Mesodermal cell (in vitro differentiated cells): ENCODE results near the gene LSM3.

Experiments
- H3K27ac ChIP-seq: 2 replicates; pipeline ENCODE4 v1.7.0; 2013; ENCODE audit warnings: mild to moderate bottlenecking, low read depth, low read length, moderate library complexity; ENCODE audit not compliant: severe bottlenecking
- H3K36me3 ChIP-seq: 2 replicates; pipeline ENCODE4 v1.7.1; 2013; ENCODE audit warnings: mild to moderate bottlenecking, low read length, moderate library complexity; ENCODE audit not compliant: control insufficient read depth, insufficient read depth
- H3K4me1 ChIP-seq: one replicate; pipeline ENCODE4 v1.7.1; 2013; ENCODE audit warnings: mild to moderate bottlenecking, low read length; ENCODE audit not compliant: insufficient read depth, control insufficient read depth, poor library complexity, severe bottlenecking
- H3K4me3 ChIP-seq: 2 replicates; pipeline ENCODE4 v1.7.0; 2013; ENCODE audit warnings: low read length, control low read depth, mild to moderate bottlenecking; ENCODE audit not compliant: insufficient read depth, poor library complexity, severe bottlenecking; ENCODE audit errors: extremely low read depth
- H3K9me3 ChIP-seq: 2 replicates; pipeline ENCODE4 v1.7.1; 2013; ENCODE audit warnings: mild to moderate bottlenecking, low read length, moderate library complexity; ENCODE audit not compliant: control insufficient read depth
- WGBS, 2 experiments: methylation state at CpG; one replicate each; pipeline ENCODE4 v1.1.5; 2013; ENCODE audit warnings: missing lambda C conversion rate in 2 of 2; ENCODE audit not compliant: insufficient coverage in 2 of 2; 5-methylcytosine and 5-hydroxymethylcytosine counted together

The LSM3 gene

GRCh38 chr3:14158370-14158769 lies 20.2 kb upstream of the LSM3 start:
- Histone ChIP-seq H3K27ac (no peak overlapping the region), H3K36me3 (peaks cover 96% of the 10 kb centered on the region), H3K4me3 (no peak overlapping the region), H3K4me1 (no peaks in the 10 kb centered on the region), H3K9me3 (peaks cover 11% of the 10 kb centered on the region)
- 90 to 99% methylated on average over 11 to 14 of the region's 14 CpGs for WGBS, 2 experiments

- Histone ChIP-seq H3K9me3 (peaks cover 11% of the 10 kb centered on the region), H3K4me1 (no peaks in the 10 kb centered on the region), H3K36me3 (peaks cover 96% of the 10 kb centered on the region), H3K27ac (no peak overlapping the region), H3K4me3 (no peak overlapping the region)
- WGBS, 2 experiments, result 90 to 94% methylated on average over 2 to 5 of the region's 8 CpGs
Observed at GRCh38 chr3:14159426-14159825, 19.2 kb upstream of the LSM3 start.

DNA sequence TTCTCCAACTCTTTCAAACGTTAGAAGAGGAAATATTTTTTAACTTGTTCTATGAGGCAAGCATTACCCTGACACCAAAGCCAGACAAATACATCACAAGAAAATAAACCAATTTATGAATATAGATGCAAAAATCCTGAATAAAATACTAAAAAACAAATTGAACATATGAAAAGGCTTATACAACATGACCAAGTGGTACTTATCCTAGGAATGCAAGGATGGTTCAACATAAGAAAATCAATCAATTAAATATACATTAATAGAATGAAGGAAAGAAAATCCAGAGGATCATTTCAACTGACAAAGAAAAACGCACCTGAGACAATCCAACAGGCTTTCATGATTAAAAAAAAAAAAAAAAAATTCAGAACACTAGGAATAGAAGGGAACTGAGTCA lies 17.3 kb upstream of the LSM3 start:
- H3K36me3 ChIP-seq, result peaks cover 100% of the 10 kb centered on the region

GRCh38 chr3:14162178-14162577 lies 16.4 kb upstream of the LSM3 start:
- no peak overlapping the region for H3K27ac ChIP-seq
- no CpG with 5 or more reads among the region's 2 CpGs for WGBS, 2 experiments
- H3K36me3 ChIP-seq, result peaks cover 99% of the 10 kb centered on the region

More for the DNA sequence above, 17.3 kb upstream of the LSM3 start:
- H3K9me3 ChIP-seq, result peaks cover 11% of the 10 kb centered on the region
- H3K27ac ChIP-seq, result no peak overlapping the region
- H3K4me3 ChIP-seq, result no peak overlapping the region
- WGBS, 2 experiments, result no CpG with 5 or more reads among the region's 2 CpGs
- H3K4me1 ChIP-seq, result no peaks in the 10 kb centered on the region

GRCh38 chr3:14166877-14167603 lies 11.6 kb upstream of the LSM3 start:
- H3K4me3 ChIP-seq, result no peak overlapping the region
- 93 to 95% methylated on average over 4 to 8 of the region's 9 CpGs for WGBS, 2 experiments
- H3K36me3 ChIP-seq, result peaks cover 99% of the 10 kb centered on the region

More at GRCh38 chr3:14162178-14162577, 16.4 kb upstream of the LSM3 start:
- peaks cover 11% of the 10 kb centered on the region for H3K9me3 ChIP-seq
- H3K4me1 ChIP-seq, result no peaks in the 10 kb centered on the region
- H3K4me3 ChIP-seq, result no peak overlapping the region

GRCh38 chr3:14169435-14169834 lies 9.2 kb upstream of the LSM3 start:
- Histone ChIP-seq H3K9me3 (no peaks in the 10 kb centered on the region), H3K4me3 (no peak overlapping the region), H3K36me3 (peaks cover 89% of the 10 kb centered on the region), H3K4me1 (no peaks in the 10 kb centered on the region), H3K27ac (no peak overlapping the region)
- 100% methylated on average over 1 of the region's 2 CpGs for WGBS, 2 experiments

More at GRCh38 chr3:14166877-14167603, 11.6 kb upstream of the LSM3 start:
- peaks cover 5% of the 10 kb centered on the region for H3K9me3 ChIP-seq
- no peak overlapping the region for H3K27ac ChIP-seq
- no peaks in the 10 kb centered on the region for H3K4me1 ChIP-seq

GRCh38 chr3:14169871-14170270 lies 8.7 kb upstream of the LSM3 start:
- H3K4me3 ChIP-seq, result no peak overlapping the region
- H3K9me3 ChIP-seq, result no peaks in the 10 kb centered on the region
- peaks cover 84% of the 10 kb centered on the region for H3K36me3 ChIP-seq
- no peak overlapping the region for H3K27ac ChIP-seq
- H3K4me1 ChIP-seq, result no peaks in the 10 kb centered on the region

DNA sequence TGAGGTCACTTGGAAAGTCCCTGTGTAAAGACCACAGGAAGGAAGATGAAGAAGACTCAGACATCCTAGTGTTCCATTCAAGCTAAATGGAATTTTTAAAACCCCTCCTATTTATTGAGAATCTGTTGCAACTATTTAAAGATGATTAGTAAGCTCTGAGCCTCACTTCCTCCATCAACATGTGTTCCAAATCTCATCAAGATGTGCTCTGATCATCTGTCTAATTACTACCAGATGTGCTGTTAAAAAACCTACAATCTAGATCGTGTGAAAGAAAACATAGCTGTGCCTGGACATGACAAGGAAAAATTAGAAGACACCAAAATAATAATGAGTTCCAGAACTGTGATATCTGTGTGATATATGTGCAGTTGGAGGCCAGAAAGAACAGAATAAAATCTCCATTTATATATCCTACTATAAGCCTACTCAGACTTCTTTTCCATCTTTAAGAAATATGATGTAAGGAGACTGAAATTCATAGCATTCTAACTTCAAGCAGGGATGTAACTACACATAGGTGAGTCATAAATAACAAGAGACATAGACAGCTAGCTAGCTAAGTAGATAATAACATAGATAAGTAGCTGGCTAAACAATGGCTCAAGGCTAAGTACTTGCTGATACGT lies 8.0 kb upstream of the LSM3 start:
- peaks cover 77% of the 10 kb centered on the region for H3K36me3 ChIP-seq
- WGBS, 2 experiments, result no CpG with 5 or more reads among the region's 2 CpGs
- no peak overlapping the region for H3K4me3 ChIP-seq
- no peak overlapping the region for H3K27ac ChIP-seq
- H3K9me3 ChIP-seq, result no peaks in the 10 kb centered on the region
- H3K4me1 ChIP-seq, result peaks cover 2% of the 10 kb centered on the region

- Histone ChIP-seq H3K9me3 (no peaks in the 10 kb centered on the region), H3K4me3 (no peak overlapping the region), H3K4me1 (peaks cover 12% of the 10 kb centered on the region), H3K36me3 (peaks cover 59% of the 10 kb centered on the region), H3K27ac (no peak overlapping the region)
- 93 to 100% methylated on average over 3 to 4 of the region's 5 CpGs for WGBS, 2 experiments
Observed at GRCh38 chr3:14172496-14172895, 6.1 kb upstream of the LSM3 start.

DNA sequence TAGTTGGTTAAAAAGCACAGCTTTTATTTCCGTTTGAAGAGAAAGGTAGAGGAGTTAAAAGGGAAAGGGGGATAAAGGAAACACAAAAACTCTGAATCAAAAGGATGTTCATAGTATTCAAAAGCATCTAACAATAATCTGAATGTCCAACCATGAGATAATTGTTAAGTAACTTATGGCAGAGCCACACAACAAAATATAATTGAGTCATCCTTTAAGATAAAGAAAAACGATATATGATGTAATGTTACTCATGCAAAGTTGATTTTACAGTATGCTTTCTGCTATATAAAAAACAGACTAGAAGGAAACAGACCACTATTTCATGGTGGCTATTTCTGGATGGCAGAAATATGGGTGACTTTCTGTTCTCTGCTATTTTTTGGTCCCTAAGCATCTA lies 4.1 kb upstream of the LSM3 start:
- H3K9me3 ChIP-seq, result no peaks in the 10 kb centered on the region
- H3K36me3 ChIP-seq, result peaks cover 39% of the 10 kb centered on the region
- WGBS, 2 experiments, result no CpG with 5 or more reads among the region's 2 CpGs
- no peak overlapping the region for H3K4me3 ChIP-seq
- H3K27ac ChIP-seq, result no peak overlapping the region
- H3K4me1 ChIP-seq, result peaks cover 12% of the 10 kb centered on the region

DNA sequence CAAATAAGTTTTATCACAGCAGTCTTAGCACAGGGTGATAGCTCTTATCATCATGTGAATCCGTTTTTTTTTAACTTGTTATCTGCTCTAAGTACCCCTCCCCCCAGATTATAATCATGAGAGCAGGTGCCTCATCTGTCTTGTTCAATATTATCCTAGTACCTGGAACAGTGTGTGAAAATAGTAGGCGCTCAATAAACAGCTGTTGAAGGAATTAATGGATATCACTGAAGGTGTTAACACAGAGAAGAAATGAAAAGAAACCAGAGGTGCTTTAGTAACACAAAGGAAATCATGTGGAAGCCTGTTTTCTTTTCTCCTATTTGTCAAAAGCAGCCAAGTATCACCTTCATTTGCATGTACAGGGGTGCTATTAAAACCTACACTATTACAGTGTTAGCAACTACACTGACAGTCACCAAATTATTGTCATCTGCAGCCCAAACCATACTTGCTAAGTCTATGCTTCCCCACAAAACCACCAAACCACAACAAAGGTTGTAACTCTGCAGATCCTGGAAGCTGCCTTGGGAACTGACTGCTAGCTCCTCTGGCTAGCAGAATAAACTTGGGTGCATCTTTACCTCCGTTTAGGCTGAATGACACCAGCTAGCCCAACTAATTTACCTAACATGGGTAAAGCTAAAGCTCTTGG lies 3.1 kb upstream of the LSM3 start:
- H3K36me3 ChIP-seq, result peaks cover 29% of the 10 kb centered on the region
- no peak overlapping the region for H3K4me3 ChIP-seq
- peaks cover 12% of the 10 kb centered on the region for H3K4me1 ChIP-seq
- WGBS, 2 experiments, result 37 to 94% methylated on average over 2 to 3 of the region's 3 CpGs
- H3K27ac ChIP-seq, result no peak overlapping the region
- H3K9me3 ChIP-seq, result no peaks in the 10 kb centered on the region
